Hematopoietic multipotent progenitor cell treated with erythropoietin and hydrocortisone succinate and interleukin-3 and kit ligand, for 4 days (in vitro differentiated cells): Measurements from ENCODE around the gene CAMK1.

Source experiments
- DNase-seq: peaks from one replicate; pipeline ENCODE4 v3.0.0-alpha.2; 2015

The CAMK1 gene

DNA sequence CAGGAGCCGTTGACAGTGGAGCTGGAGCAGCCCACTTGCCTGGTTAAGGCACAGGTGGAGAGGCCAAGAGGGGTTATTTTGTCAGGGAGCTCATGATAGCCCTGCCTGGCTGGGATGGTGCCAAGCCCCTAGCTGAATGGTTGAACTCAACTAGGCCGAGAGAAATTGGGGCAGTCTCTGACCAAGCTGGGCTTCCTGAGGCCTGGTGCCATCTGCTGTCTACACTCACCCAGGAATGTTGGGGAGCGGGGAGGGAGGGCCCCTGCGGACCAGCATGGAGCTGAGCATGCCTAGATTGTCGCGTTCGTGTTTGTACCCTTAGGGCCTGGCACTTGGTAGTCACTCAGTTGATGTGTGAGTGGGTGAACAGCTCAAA lies 37.0 kb downstream of the CAMK1 start:
- peak; percentile 29 for DNase-seq

DNA sequence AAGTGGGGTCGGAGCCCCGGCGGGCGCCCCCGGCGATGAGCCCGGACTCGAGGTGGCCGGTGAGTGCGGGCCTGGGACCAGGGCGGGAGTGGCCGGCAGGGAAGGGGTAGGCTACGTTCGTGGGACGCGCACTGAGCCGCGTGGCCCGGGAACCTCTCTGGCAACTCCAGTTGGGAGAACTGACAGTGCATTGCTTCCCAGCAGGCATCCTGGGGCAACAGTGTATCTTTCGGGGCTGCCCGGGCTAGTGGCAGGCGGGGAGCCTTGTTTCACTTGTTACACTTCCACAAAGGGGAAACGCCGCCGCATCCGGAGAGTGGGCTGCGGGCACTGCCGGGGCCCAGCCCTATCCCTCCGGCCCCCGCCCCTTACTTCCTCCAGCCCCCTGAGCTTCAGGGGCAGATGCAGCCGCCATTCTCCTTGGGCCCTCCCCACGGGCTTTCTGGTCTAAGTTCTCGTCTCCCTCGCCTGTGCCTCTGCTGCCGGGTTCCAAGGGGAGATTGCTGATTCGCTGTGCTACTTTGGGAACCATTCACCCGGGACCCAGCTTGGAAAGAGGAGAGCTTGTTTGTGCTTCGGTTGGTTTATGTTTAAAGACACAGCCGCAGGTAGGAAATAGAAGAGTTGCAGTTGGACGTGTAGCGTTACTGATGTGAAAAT lies 37.5 kb downstream of the CAMK1 start:
- peak; percentile 84 for DNase-seq

DNA sequence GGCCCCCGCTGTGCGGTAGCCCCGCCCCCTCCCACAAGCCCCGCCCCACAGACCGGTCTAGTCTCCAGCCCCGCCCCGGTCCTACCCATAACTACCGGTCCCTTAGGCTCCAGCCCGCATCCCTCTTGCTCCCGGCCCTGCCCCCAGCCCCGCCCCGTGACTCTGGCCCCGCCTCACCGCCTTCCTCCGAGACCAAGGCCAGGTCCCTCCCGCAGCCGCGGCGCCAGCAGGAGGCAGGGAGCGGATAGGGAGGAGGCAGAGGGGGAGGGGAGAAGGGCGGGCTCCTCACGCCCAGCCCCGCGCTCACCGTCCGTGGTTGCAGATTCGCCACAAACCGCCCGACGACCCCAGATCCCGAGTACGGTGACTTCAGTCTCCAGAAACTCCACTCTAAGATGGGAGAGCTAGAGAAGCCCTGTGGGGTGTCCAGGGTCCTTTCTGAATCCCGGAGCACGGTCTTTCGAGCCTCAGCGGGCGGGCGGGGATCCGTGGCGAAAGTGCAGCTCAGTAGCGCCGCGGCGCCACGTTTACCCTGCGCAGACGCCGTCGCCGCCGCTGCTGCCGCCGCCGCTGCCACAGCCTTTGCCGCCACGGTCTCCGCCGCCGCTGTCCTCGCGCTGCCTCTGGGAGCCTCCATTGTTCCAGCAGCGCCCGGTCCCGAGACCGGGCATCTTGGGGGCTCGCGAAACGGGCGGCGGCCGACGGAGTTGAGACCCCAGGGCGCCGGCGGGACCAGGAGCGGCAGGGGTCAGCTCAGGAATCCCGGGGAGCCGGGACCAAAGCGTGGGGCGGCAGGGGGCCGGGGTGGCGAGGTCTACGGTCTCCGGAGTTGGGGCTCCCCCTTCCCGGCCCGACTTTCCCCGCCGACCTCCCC lies 38.3 kb downstream of the CAMK1 start, which contains the start of gene BRPF1:
Gene BRPF1, plus strand, starts transcription at position 530 of the 874 bp plus-strand sequence. CDS start 2,406 bp downstream, outside the sequence.
- DNase-seq = peak; percentile 100

DNA sequence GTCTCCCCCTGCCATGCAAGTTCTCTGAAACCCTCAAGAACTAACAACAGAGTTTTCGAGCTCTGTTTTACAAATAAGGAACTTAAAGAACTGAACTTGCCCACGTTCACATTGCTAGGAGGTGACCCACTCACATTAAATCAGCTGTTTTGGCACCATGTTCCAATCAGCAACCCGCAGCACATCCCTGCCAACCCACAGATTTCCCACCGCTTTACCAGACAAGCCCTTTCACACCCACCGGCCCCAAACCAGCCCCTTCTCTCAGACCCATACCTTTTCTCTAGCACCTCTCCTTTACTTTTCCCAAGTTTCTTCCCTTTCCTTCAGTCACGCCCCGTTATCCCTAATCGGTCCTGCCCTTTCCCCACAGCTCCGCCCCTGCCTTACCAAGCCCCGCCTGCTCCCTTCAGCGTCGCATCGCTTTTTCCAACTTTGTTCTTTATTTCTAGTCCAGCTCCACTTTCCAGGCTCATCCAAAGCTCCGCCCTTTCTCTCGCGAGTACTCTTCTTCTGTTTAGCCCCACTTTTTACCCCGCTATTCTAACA lies 39.0 kb downstream of the CAMK1 start:
- DNase-seq = peak; percentile 65

DNA sequence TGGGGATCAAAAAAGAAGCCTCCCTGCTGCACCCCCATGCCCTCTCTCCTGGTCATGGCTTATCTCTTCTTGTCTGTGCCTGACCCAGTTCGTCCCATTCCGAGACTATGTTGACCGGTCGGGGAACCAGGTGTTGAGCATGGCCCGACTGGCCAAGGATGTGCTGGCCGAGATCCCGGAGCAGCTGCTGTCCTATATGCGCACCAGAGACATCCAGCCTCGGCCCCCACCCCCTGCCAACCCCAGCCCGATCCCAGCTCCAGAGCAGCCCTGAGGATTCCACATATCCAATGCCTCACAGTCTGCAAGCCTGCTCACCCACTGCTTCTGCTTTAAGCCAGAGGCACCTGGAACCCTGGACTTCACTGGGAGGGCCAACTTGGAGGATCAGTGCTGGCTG lies 40.3 kb downstream of the CAMK1 start:
- DNase-seq = no peak

DNA sequence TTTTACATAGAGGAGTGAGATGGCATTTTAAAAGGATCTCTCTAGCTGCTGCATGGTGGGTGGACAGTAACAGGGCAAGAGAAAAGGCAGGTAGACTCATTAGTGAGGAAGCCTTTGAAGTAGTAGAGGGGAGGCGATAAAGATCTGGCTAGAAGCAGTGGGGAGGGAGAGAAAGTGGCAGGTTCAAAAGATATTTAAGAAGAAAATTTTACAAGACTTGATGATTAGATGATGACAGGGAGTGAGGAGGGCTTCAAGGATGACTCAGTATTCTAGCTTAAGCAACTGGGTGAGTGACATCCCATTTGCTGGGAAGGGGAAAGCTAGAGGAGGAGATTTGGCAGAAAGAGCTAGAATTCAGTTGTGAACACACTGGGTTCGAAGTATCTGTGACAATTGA lies 42.0 kb downstream of the CAMK1 start:
- DNase-seq = peak; percentile 14

DNA sequence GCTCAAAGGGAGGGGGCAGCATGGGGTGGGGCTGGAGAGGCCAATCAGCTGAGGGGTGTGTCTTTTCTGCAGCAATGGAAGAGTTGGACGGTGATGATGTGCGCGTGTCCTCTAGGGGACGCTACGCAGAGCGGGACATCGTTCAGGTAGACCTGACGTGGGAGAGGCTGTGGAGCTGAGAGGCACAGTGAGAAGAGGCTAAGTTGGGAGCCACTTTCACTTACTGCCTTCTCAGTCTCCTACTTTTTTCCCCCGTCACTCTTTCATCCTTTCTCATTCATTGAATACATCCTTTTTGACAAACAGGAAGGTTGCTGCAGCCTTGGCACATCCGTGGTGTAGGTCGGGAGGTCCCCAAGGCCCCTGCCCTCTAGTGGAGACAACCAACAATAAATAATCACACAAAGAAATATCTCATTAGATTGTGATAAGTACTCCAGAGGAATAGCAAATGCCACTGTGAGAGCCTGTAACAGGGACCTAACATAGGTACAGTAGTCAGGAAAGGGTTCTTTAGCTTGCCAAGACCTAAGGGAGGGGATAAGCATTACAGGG lies 42.6 kb downstream of the CAMK1 start:
- peak; percentile 86 for DNase-seq

DNA sequence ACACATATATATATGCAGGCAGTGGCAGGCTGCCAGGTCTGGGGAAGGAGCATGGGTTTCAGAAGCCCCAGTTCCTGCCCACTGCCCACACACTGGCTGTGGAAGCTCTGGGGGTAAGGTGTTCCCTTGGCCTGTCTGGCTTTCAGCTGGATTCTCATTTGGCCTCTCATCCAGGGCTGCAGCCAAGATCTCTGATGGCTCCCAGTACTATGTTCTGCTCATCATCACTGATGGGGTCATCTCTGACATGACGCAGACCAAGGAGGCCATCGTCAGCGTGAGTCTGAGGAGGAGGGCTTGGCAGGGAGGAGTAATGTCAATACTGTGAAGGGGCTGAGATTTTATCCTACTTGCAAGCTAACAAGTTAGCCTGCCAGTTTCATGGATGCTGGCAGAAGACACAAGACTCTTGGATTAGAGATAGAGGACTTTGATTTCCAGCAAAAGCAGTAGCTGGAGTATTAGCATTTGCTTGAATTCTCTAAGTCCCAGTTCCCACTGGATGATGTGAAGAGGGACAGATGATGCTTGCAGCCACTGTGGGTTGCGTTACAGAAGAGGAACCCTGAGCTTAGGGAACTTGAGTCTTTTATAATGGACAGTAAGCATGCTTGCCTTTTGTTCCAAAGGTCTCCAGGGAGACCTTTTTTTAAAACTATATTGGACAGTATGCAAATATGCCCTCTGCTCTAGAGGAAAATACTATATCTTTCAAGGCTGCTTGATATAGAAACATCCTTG lies 43.8 kb downstream of the CAMK1 start:
- DNase-seq = no peak

DNA sequence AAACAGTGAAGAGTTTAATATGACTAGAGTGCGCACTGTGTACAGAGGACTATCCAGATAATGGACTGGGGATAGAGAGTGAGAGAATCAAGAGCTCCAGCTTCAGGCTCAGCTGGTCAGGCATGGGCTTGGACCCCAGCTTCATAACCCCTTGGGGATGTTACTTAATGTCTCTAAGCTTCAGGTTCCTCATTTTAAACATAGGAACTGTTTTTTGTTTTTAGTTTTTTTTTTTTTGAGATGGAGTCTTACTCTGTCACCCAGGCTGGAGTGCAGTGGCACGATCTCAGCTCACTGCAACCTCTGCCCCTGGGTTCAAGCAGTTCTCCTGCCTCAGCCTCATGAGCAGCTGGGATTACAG lies 48.1 kb downstream of the CAMK1 start:
- no peak for DNase-seq

DNA sequence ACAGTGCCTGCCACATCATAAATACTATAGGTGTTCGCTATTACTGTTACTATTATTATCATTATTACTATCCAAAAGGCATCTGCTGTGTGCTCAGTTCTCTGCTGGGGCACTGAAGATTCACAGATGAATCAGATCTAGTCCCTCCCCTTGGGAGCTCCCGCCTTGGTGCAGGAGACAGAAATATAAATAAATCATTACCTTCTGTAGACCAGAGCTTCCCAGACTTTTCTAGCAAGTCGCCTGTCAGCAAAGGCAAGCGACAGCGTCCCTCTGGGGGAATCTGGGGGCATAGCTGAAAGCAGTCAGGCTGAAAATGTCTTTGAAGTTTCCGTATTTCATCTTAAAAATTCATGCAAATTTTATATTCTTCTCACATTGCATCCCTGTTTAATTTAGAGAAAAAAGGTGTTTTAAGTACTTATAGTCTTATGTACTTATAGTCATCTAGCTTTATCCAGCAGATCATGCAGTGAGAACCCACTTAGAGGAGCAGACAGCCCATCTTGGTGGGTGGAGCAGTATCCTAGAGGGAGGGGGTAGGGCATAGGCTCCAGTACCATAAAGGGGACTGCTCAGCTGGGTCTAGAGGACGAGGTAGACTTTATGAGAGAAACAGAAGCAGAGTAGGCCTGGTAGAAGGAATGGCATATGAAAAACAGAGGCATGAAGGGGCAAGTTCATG lies 48.6 kb downstream of the CAMK1 start:
- DNase-seq = no peak

DNA sequence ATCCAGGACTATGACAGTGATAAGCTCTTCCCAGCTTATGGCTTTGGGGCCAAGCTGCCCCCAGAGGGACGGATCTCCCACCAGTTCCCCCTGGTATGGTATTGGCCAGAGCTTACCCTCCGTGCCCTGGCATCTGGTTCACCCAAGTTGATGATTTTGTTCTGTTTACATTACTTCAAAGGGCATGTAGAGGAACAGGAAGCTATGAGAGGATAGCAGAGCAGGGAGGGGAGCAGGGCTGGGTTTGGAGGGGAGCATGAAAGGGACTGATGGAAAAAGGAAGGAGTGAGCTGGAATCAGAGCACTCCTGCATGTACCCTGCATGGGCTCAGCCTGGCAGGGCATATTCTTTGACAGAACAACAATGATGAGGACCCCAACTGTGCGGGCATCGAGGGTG lies 51.6 kb downstream of the CAMK1 start:
- DNase-seq = no peak

DNA sequence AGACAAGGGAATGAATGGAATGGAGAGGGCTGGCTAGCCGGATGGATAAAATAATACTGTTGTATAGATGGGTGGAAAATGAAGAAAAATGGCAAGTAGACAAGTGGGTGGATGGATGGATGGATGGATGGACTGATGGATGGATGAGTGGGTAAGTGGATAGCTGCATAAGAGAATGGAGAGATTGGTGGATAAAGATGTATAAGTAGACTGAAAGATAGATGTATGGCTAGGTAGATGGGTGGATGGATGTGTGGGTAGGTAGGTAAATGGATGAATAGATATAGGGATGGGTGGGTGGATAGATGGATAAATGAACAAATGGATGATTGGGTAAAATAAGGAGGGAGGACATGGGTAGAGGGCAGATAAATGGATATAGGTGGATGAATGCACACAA lies 52.2 kb downstream of the CAMK1 start:
- DNase-seq = no peak

DNA sequence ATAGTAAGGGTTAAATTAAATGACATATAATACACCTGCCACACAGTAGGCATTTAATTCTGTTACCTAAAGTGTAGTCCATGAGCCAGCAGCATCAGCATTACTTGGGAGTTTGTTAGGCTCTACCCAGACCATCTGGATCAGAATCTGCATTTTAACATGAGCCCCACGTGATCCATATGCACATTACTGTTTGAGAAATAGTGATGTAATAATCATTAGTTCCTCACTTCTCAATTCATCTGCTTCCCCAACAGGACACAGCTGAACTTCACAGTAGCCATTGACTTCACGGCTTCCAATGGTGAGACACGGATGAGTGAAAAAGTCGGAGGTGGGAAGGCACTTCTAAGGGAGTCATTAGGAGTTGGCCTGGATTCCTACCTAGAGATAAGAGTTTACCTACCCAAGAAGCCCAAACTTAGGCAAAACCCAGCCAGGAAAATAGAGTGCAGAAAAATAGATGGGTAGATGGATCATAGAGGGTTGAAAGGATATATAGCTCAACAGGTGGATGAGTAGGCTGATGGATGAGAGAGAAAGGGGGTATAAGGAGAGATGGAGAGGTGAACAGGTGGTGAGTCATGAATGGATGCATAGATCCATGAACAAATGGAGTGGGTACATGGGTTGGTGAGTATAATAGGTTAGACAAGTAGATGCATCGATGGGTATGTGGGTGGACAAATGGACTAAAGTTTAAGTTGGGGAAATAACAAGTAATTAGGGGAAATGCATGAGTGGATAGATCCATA lies 52.8 kb downstream of the CAMK1 start:
- no peak for DNase-seq

DNA sequence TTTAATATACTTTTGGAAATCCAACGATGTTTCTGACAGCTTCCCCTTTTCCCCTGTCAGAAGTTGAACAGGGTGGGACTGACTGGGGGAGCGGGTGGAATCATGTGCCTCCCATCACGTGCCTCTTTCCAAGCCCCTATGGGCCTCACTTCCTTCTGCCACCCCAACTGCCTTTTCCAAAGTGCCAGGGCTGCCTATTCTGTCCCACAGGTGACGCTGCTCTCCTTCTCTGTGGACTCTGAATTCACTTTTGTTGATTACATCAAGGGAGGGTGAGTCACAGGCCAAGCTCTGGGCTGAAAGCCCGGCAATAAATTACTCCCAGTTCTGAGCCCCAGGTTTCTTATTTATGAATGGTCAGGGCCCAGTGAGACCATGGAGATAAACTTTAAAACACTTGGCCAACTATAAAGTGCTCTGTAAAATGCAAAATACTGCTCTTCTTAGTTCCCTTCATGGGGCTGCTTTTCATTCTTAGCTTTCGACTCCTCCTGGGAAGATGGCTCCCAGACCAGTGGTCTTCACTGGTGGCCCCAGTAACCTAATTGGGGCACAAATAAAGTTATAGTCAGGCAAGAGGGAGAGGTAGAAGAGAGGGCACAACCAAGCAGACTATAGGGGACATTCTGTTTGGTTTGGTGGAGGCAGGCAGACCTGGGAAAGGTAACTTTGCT lies 53.8 kb downstream of the CAMK1 start:
- peak; percentile 95 for DNase-seq

DNA sequence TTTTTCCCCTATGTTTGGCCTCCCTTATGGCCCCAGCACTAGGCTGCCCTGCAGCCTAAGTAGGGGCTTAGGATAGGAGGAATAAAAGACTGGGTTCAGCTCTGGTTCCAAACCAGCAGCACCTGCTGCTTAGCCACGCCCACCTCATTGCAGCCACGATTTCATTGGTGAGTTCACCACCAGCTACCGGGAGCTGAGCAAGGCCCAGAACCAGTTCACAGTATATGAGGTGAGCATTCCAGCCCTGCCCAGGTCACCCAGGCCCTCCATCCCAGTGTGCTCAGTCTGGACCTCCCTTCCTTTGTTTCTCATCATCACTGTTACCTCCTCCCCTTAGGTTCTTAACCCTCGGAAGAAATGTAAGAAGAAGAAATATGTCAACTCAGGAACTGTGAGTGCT lies 54.6 kb downstream of the CAMK1 start:
- DNase-seq = peak; percentile 39

DNA sequence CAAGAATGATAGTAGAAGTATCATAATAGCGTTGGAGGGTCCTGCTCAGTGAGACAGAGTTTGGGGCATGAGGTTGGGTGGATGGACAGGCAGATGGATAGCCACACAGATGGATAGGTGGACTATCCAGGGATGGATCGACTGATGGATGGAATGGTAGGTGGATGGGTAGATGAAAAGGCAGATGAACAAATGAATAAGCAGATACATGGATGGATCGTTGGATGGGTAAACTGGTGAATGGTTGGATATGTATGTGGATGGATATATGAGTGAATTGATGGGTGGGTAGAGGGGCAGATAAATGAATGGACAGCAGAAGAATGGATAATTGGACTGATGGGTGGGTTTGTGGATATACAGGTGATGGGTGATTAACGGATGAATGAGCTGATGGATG lies 56.6 kb downstream of the CAMK1 start:
- no peak for DNase-seq

DNA sequence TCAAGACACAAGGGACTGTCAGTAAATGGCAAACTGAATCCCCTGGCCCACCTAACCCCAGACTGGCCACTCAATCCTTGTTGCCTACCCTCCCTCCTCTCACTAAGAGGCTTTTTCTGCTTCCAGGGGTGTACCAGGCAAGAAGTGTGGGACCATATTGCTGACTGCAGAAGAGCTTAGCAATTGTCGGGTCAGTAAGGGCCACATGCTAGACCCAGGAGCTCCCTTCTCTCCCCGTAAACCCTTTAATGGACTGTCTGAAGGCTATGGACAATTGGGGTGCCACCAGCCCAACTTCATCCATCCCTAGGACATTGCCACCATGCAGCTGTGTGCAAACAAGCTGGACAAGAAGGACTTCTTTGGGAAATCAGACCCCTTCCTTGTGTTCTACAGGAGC lies 57.3 kb downstream of the CAMK1 start:
- no peak for DNase-seq

DNA sequence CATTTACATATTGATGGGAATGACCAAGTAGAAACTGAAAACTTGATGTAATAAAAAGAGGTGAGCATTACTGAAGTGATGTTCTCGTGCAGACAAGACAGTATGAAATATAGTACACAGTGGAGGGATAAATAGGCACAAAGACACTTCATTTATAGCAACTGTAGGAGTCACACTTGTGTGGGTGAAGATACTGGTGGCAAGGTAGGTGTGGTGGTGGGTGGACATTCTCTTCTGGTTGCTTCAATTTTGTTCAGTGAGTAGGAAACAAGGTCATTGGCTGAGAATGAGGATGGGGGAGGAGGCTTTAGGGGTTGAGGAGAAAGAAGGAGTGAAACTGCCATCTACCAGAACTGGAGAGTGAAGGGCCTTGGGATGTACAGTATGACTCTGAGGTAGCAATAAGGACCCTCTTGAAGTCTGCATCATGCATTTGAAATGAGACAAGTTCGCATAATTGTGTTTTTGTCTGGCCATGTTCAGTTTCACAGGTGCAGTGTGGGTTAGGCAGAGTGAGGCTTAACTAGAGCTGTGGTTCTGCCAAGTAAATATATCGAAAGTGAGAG lies 59.5 kb downstream of the CAMK1 start:
- no peak for DNase-seq
